HepG2 (cell line): ENCODE measurements around the gene SYS1.

Source experiments
- BCL3 ChIP-seq: sonication (generic); formaldehyde crosslinking; IDR thresholded peaks from 2 replicates; pipeline ENCODE4 v1.5.1; 2020; ENCODE audit warnings: mild to moderate bottlenecking, missing genetic modification reagents, moderate library complexity
- BHLHE40 ChIP-seq: IDR thresholded peaks from 2 replicates; pipeline ENCODE4 v1.6.1; 2011; ENCODE audit warnings: low read length, improper control_type of control experiment
- CBX2 ChIP-seq, 2 experiments: fragments of 200-600 bp in 1 of 2; sonication (generic); formaldehyde crosslinking in 1 of 2; IDR thresholded peaks; 2 replicates each; pipeline versions ENCODE4 v1.7.0 to v1.8.1; 2018 to 2022; ENCODE audit warnings: low read depth in 2 of 2, low read length in 1 of 2, mild to moderate bottlenecking in 1 of 2, missing genetic modification reagents in 1 of 2
- EP300 ChIP-seq, 3 experiments: sonication (generic) in 1 of 3; formaldehyde crosslinking in 1 of 3; IDR thresholded peaks; 2 replicates each; pipeline versions ENCODE4 v1.5.1 to v1.6.1; 2011 to 2020; ENCODE audit warnings: low read depth in 2 of 3, low read length in 2 of 3, borderline replicate concordance in 1 of 3, improper control_type of control experiment in 1 of 3, mild to moderate bottlenecking in 1 of 3, missing genetic modification reagents in 1 of 3, moderate library complexity in 1 of 3
- MED1 ChIP-seq: sonication (generic); formaldehyde crosslinking; IDR thresholded peaks from 2 replicates; pipeline ENCODE4 v1.4.0; 2020; ENCODE audit warnings: missing genetic modification reagents
- NCOR1 ChIP-seq: fragments of 200-600 bp; sonication (generic); IDR thresholded peaks from 2 replicates; pipeline ENCODE4 v1.7.0; 2017; ENCODE audit warnings: antibody characterized with exemption, low read length, borderline replicate concordance
- ZNF766 ChIP-seq: sonication (generic); formaldehyde crosslinking; IDR thresholded peaks from 2 replicates; pipeline ENCODE4 v1.5.0; 2020; ENCODE audit warnings: missing genetic modification reagents, borderline replicate concordance
- TF ChIP-seq, protein P1 (sequence below): sonication (generic); formaldehyde crosslinking; conservative IDR thresholded peaks from 2 replicates; pipeline ENCODE4 v1.8.0; 2022; ENCODE audit warnings: low read depth, missing genetic modification reagents
- TF ChIP-seq, protein P2 (sequence below): sonication (generic); formaldehyde crosslinking; IDR thresholded peaks from 2 replicates; pipeline ENCODE4 v1.5.0; 2020; ENCODE audit warnings: mild to moderate bottlenecking, missing genetic modification reagents, moderate library complexity

DNA sequence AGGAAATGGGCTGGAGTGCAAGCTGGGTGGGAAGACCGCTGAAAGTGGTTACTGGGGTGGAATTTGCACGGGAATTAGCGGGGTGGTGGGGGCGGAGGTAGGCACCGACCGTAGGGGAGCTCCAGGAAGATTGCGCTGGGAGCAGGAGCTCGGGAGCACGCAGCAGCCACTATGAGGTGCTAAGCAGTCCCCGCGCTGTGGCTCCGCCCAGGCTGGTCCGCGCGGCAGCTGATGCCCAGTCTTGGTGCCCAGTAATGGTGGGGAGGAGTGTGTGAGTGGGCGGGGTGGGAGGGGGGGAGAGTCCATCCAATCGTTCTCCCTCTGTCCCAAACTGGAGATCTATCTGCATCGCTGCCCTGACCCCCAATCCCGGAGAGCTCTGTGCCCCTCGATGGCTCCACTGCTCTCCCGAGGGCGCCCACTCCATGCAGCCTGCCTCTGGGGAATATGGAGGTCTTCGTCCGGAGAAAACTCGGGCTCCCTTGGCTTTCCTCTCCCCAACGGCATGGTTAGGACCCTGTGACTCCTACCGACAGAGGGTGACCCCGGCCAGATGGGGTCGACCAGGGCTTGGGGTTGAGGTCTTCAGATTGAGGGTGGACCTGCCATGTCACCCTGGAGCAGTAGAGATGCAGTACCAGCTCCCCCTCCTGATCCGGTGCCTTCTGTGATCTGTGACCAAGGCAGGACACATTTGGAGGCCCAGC lies 9.8 kb downstream of the SYS1 start:
- TF ChIP-seq MED1 (no peak), CBX2 (IDR thresholded peaks at IDR 0.05; ENCODE audit: low read depth, low read length) (no peak), CBX2 (CRISPR knock-in tag; IDR thresholded peaks at IDR 0.05; ENCODE audit: low read depth) (no peak), EP300 (IDR thresholded peaks at IDR 0.05; ENCODE audit: low read depth in 2 of 2, low read length in 2 of 2) (no peak), EP300 (CRISPR knock-in tag; IDR thresholded peaks at IDR 0.05; ENCODE audit: borderline replicate concordance) (no peak), NCOR1 (no peak), BHLHE40 (no peak), ZNF766 (CRISPR knock-in tag) (no peak), BCL3 (CRISPR knock-in tag) (no peak)
- TF ChIP-seq, protein P1, sequence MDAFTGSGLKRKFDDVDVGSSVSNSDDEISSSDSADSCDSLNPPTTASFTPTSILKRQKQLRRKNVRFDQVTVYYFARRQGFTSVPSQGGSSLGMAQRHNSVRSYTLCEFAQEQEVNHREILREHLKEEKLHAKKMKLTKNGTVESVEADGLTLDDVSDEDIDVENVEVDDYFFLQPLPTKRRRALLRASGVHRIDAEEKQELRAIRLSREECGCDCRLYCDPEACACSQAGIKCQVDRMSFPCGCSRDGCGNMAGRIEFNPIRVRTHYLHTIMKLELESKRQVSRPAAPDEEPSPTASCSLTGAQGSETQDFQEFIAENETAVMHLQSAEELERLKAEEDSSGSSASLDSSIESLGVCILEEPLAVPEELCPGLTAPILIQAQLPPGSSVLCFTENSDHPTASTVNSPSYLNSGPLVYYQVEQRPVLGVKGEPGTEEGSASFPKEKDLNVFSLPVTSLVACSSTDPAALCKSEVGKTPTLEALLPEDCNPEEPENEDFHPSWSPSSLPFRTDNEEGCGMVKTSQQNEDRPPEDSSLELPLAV = no peak
- TF ChIP-seq, protein P2, sequence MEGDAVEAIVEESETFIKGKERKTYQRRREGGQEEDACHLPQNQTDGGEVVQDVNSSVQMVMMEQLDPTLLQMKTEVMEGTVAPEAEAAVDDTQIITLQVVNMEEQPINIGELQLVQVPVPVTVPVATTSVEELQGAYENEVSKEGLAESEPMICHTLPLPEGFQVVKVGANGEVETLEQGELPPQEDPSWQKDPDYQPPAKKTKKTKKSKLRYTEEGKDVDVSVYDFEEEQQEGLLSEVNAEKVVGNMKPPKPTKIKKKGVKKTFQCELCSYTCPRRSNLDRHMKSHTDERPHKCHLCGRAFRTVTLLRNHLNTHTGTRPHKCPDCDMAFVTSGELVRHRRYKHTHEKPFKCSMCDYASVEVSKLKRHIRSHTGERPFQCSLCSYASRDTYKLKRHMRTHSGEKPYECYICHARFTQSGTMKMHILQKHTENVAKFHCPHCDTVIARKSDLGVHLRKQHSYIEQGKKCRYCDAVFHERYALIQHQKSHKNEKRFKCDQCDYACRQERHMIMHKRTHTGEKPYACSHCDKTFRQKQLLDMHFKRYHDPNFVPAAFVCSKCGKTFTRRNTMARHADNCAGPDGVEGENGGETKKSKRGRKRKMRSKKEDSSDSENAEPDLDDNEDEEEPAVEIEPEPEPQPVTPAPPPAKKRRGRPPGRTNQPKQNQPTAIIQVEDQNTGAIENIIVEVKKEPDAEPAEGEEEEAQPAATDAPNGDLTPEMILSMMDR = no peak
